Measurements from ENCODE around the gene PRKCH. TPM values are rescaled to one million over a fixed set of nuclear protein-coding genes. Genes with fewer than 3 reads are reported as not detected.

PRKCH gene
- polyA plus RNA-seq, 3 donors, result 3.6 to 6.2 (median 5.4) TPM

GRCh38 chr14:61482348-61483206, 161.2 kb downstream of the PRKCH start:
- peaks cover 5% of the 10 kb centered on the region for H3K79me2 ChIP-seq (ENCODE audit: insufficient read depth, low read length)
- H3K27me3 ChIP-seq (ENCODE audit: control insufficient read depth in 2 of 2, insufficient read depth in 2 of 2, low read length in 2 of 2), result no peaks in the 10 kb centered on the region
- peaks cover 32% of the 10 kb centered on the region in 2 donors for H3K4me1 ChIP-seq (ENCODE audit: control insufficient read depth in 1 of 2, insufficient read depth in 2 of 2, low read length in 2 of 2)
- WGBS (ENCODE audit: insufficient coverage), result 94% methylated on average over 8 of the region's 8 CpGs
- peak overlapping the region in 2 of 7 donors; percentile 57 to 98 for H3K27ac Mint-ChIP-seq
- H2AFZ ChIP-seq (ENCODE audit: insufficient read depth, low read depth, low read length, poor library complexity, severe bottlenecking), result no peak overlapping the region
- H3K9me3 ChIP-seq (replicated peaks in 1 of 2; ENCODE audit: control insufficient read depth in 1 of 2, insufficient read depth in 1 of 2, low read length in 2 of 2), result no peaks in the 10 kb centered on the region
- no peak overlapping the region for H3K9ac ChIP-seq (ENCODE audit: insufficient read depth, low read length, poor library complexity, severe bottlenecking)
- no peaks in the 10 kb centered on the region for H4K20me1 ChIP-seq (ENCODE audit: insufficient read depth, low read length)
- no peak for DNase-seq
- peaks cover 36% of the 10 kb centered on the region for H3K4me1 Mint-ChIP-seq
- peaks cover 4 to 23% of the 10 kb centered on the region in 2 donors for H3K36me3 ChIP-seq (replicated peaks in 1 of 2; ENCODE audit: control insufficient read depth in 1 of 2, insufficient read depth in 2 of 2, low read length in 2 of 2)
- H3K4me3 ChIP-seq (replicated peaks in 1 of 3; ENCODE audit: low read depth in 2 of 3, low read length in 3 of 3), result no peak overlapping the region
- peaks cover 0 to 5% (median 0%) of the 10 kb centered on the region in 3 donors for H3K27me3 Mint-ChIP-seq (ENCODE audit: low read depth in 3 of 3)
- intact Hi-C loops (cut with micrococcal nuclease), result no loop called here
- H3K4me3 Mint-ChIP-seq, result no peak overlapping the region
- H3K4me2 ChIP-seq (replicated peaks; ENCODE audit: extremely low read depth, low read length, poor library complexity, severe bottlenecking), result no peak overlapping the region
- H3K9me3 Mint-ChIP-seq, result peaks cover 0 to 2% (median 0%) of the 10 kb centered on the region in 7 donors
- no peak for TF ChIP-seq CTCF (IDR thresholded peaks at IDR 0.05)
- H3K36me3 Mint-ChIP-seq, result peaks cover 43 to 61% of the 10 kb centered on the region in 2 donors
- no peak overlapping the region for H3K27ac ChIP-seq (ENCODE audit: low read depth in 1 of 2, low read length in 2 of 2)

- Mint-ChIP-seq H3K36me3 (peaks cover 39 to 63% of the 10 kb centered on the region in 2 donors), H3K27me3 (ENCODE audit: low read depth in 3 of 3) (peaks cover 0 to 5% (median 0%) of the 10 kb centered on the region in 3 donors), H3K27ac (peak overlapping the region in 2 of 7 donors; percentile 1 to 24), H3K9me3 (peaks cover 0 to 2% (median 0%) of the 10 kb centered on the region in 7 donors), H3K4me1 (peaks cover 27% of the 10 kb centered on the region), H3K4me3 (no peak overlapping the region)
- no peak for DNase-seq
- no peak for TF ChIP-seq CTCF (IDR thresholded peaks at IDR 0.05)
- no peaks in the 10 kb centered on the region for H4K20me1 ChIP-seq (ENCODE audit: insufficient read depth, low read length)
- H3K27ac ChIP-seq (ENCODE audit: low read depth in 1 of 2, low read length in 2 of 2), result no peak overlapping the region
- H3K36me3 ChIP-seq (replicated peaks in 1 of 2; ENCODE audit: control insufficient read depth in 1 of 2, insufficient read depth in 2 of 2, low read length in 2 of 2), result peaks cover 4 to 23% of the 10 kb centered on the region in 2 donors
- no peak overlapping the region for H3K9ac ChIP-seq (ENCODE audit: insufficient read depth, low read length, poor library complexity, severe bottlenecking)
- no peak overlapping the region for H3K4me2 ChIP-seq (replicated peaks; ENCODE audit: extremely low read depth, low read length, poor library complexity, severe bottlenecking)
- H3K4me1 ChIP-seq (ENCODE audit: control insufficient read depth in 1 of 2, insufficient read depth in 2 of 2, low read length in 2 of 2), result peaks cover 23% of the 10 kb centered on the region in 2 donors
- H2AFZ ChIP-seq (ENCODE audit: insufficient read depth, low read depth, low read length, poor library complexity, severe bottlenecking), result no peak overlapping the region
- no peak overlapping the region for H3K4me3 ChIP-seq (replicated peaks in 1 of 3; ENCODE audit: low read depth in 2 of 3, low read length in 3 of 3)
- intact Hi-C loops (cut with micrococcal nuclease), result no loop called here
- WGBS (ENCODE audit: insufficient coverage), result 100% methylated on average over 1 of the region's 7 CpGs
- no peaks in the 10 kb centered on the region for H3K27me3 ChIP-seq (ENCODE audit: control insufficient read depth in 2 of 2, insufficient read depth in 2 of 2, low read length in 2 of 2)
- H3K79me2 ChIP-seq (ENCODE audit: insufficient read depth, low read length), result no peaks in the 10 kb centered on the region
- no peaks in the 10 kb centered on the region for H3K9me3 ChIP-seq (replicated peaks in 1 of 2; ENCODE audit: control insufficient read depth in 1 of 2, insufficient read depth in 1 of 2, low read length in 2 of 2)
These were observed 162.1 kb downstream of the PRKCH start for GRCh38 chr14:61483476-61483875.

Data from CD14-positive monocyte (primary cell).